ENCODE measurements around the gene TNFAIP8. TPM values are rescaled to one million over a fixed set of nuclear protein-coding genes. Genes with fewer than 3 reads are reported as not detected.

TNFAIP8 gene
- total and polyA plus RNA-seq, 2 experiments from 2014 or later = 10.6 to 29.2 TPM

- peaks cover 3% of the 10 kb centered on the region for H3K27me3 Mint-ChIP-seq (ENCODE audit: insufficient read depth, low read depth, poor library complexity)
- DNase-seq (ENCODE audit: low spot score) = no peak
- Histone ChIP-seq H3K4me3 (no peak overlapping the region), H4K20me1 (replicated peaks; ENCODE audit: insufficient read depth) (no peaks in the 10 kb centered on the region), H2AFZ (no peak overlapping the region), H3K27me3 (ENCODE audit: insufficient read depth) (no peaks in the 10 kb centered on the region), H3K4me2 (no peak overlapping the region), H3F3A (replicated peaks; ENCODE audit: low read depth) (no peaks in the 10 kb centered on the region), H3K9me2 (ENCODE audit: insufficient read depth) (no peaks in the 10 kb centered on the region), H3K4me1 (ENCODE audit: insufficient read depth) (peaks cover 25% of the 10 kb centered on the region), H3K79me2 (replicated peaks; ENCODE audit: insufficient read depth) (no peaks in the 10 kb centered on the region), H3K27ac (ENCODE audit: low read depth) (no peak overlapping the region), H3K36me3 (ENCODE audit: insufficient read depth) (no peaks in the 10 kb centered on the region)
- H3K4me3 Mint-ChIP-seq = no peak overlapping the region
- TF ChIP-seq ZNF462 (CRISPR knock-in tag; IDR thresholded peaks at IDR 0.05) (no peak), EZH2 (IDR thresholded peaks at IDR 0.05; ENCODE audit: low read depth, unreplicated experiment) (no peak), REST (IDR thresholded peaks at IDR 0.05; ENCODE audit: unreplicated experiment) (no peak), JUNB (IDR thresholded peaks at IDR 0.05; ENCODE audit: unreplicated experiment) (no peak), ETS1 (IDR thresholded peaks at IDR 0.05) (no peak), CTCF (conservative IDR thresholded peaks at IDR 0.05; ENCODE audit: low read depth in 2 of 2) (no peak), ZNF114 (CRISPR knock-in tag; IDR thresholded peaks at IDR 0.05) (no peak), STAT1 (IDR thresholded peaks at IDR 0.05; ENCODE audit: unreplicated experiment) (no peak), POLR2AphosphoS5 (IDR thresholded peaks at IDR 0.05; ENCODE audit: low read depth) (no peak), EZH2phosphoT487 (IDR thresholded peaks at IDR 0.05; ENCODE audit: unreplicated experiment) (no peak), CREB1 (CRISPR knock-in tag; IDR thresholded peaks at IDR 0.05; ENCODE audit: low read depth) (no peak), ZNF331 (CRISPR knock-in tag; IDR thresholded peaks at IDR 0.05; ENCODE audit: low read depth) (no peak), NANOG (IDR thresholded peaks at IDR 0.05; ENCODE audit: borderline replicate concordance) (no peak)
- ATAC-seq = no peak
- H3K36me3 Mint-ChIP-seq (ENCODE audit: low read depth) = no peaks in the 10 kb centered on the region; the same call in 2 of the 3 replicates
- no peaks in the 10 kb centered on the region for H3K9me3 Mint-ChIP-seq
- H3K27ac Mint-ChIP-seq = no peak overlapping the region
- peaks cover 28% of the 10 kb centered on the region for H3K4me1 Mint-ChIP-seq
Measured at GRCh38 chr5:119319890-119320289, 35.9 kb upstream of the TNFAIP8 start.

All from GM23338 (cell line).